Measurements from ENCODE around the gene NSDHL.
"Not testable (repeated sequence)": the region's sequence is repeated elsewhere in the genome, so short reads cannot be mapped to it uniquely, and the experiment has no call there.

The NSDHL gene

GRCh38 chrX:152895121-152895520, 64.3 kb downstream of the NSDHL start:
- no peak for DNase-seq (ENCODE audit: low read depth)

- DNase-seq (ENCODE audit: low read depth): no peak
Observed at GRCh38 chrX:152895724-152896420, 65.0 kb downstream of the NSDHL start.

GRCh38 chrX:152896450-152896849, 65.6 kb downstream of the NSDHL start:
- no peak for DNase-seq (ENCODE audit: low read depth)

- DNase-seq (ENCODE audit: low read depth): no peak
Observed at GRCh38 chrX:152897222-152898131, 66.6 kb downstream of the NSDHL start, which contains the start of gene ZNF185. Gene ZNF185, plus strand, starts transcription at chrX:152898067. Its CDS starts 16,423 bp downstream, at chrX:152914490.

GRCh38 chrX:152898442-152898841, 67.6 kb downstream of the NSDHL start:
- DNase-seq (ENCODE audit: low read depth): no peak

- DNase-seq (ENCODE audit: low read depth): no peak
Observed at GRCh38 chrX:152899111-152899873, 68.4 kb downstream of the NSDHL start.

GRCh38 chrX:152899874-152900719, 69.2 kb downstream of the NSDHL start:
- DNase-seq (ENCODE audit: low read depth): no peak

GRCh38 chrX:152900937-152901445, 70.1 kb downstream of the NSDHL start:
- no peak for DNase-seq (ENCODE audit: low read depth)

- DNase-seq (ENCODE audit: low read depth): no peak
Observed at GRCh38 chrX:152901816-152902501, 71.1 kb downstream of the NSDHL start.

- no peak for DNase-seq (ENCODE audit: low read depth)
Observed at GRCh38 chrX:152902502-152902820, 71.6 kb downstream of the NSDHL start.

- DNase-seq (ENCODE audit: low read depth): no peak
Observed at GRCh38 chrX:152903589-152903988, 72.7 kb downstream of the NSDHL start.

- peak; percentile 7 for DNase-seq (ENCODE audit: low read depth)
Observed at GRCh38 chrX:152904151-152905080, 73.6 kb downstream of the NSDHL start.

GRCh38 chrX:152905081-152905420, 74.2 kb downstream of the NSDHL start:
- no peak for DNase-seq (ENCODE audit: low read depth)

- DNase-seq (ENCODE audit: low read depth): no peak
Observed at GRCh38 chrX:152907084-152907651, 76.3 kb downstream of the NSDHL start.

- no peak for DNase-seq (ENCODE audit: low read depth)
Observed at GRCh38 chrX:152908486-152908885, 77.6 kb downstream of the NSDHL start.

- not testable (repeated sequence) for DNase-seq (ENCODE audit: low read depth)
Observed at GRCh38 chrX:152910018-152910417, 79.2 kb downstream of the NSDHL start.

- no peak for DNase-seq (ENCODE audit: low read depth)
Observed at GRCh38 chrX:152912106-152912505, 81.2 kb downstream of the NSDHL start.

GRCh38 chrX:152912641-152913040, 81.8 kb downstream of the NSDHL start:
- DNase-seq (ENCODE audit: low read depth): no peak

- no peak for DNase-seq (ENCODE audit: low read depth)
Observed at GRCh38 chrX:152913346-152913745, 82.5 kb downstream of the NSDHL start.

Measured in stimulated activated CD8-positive, alpha-beta memory T cell treated with anti-CD3 and anti-CD28 coated beads, Interleukin-7, amount 100 ng/mL, for 24 hours (primary cell).